Vagina (tissue), 2 donors: ENCODE results near the gene MAEL. TPM values are rescaled to one million over a fixed set of nuclear protein-coding genes. Genes with fewer than 3 reads are reported as not detected.
A peak's percentile ranks its signal among the peaks of the same experiment; 100 is the strongest.

Experiments used
- DNase-seq, 2 donors: peaks; one replicate each; pipeline ENCODE4 v3.0.0-alpha.2; 2017; ENCODE audit errors: extremely low spot score in 2 of 2
- H3K27ac ChIP-seq: fragments of 200-600 bp; sonication (generic); one replicate; pipeline ENCODE4 v1.5.1; 2019
- H3K27me3 ChIP-seq: fragments of 200-600 bp; sonication (generic); one replicate; pipeline ENCODE4 v1.5.1; 2019
- H3K36me3 ChIP-seq, 2 donors: fragments of 200-600 bp; sonication (generic); one replicate each; pipeline ENCODE4 v1.5.1; 2017 to 2019
- H3K4me1 ChIP-seq: fragments of 200-600 bp; sonication (generic); one replicate; pipeline ENCODE4 v1.5.1; 2019
- H3K4me3 ChIP-seq, 2 donors: fragments of 200-600 bp; sonication (generic); 1 replicate in 1 of 2; 2 replicates in 1 of 2; pipeline ENCODE4 v1.5.1; 2016 to 2019
- H3K9me3 ChIP-seq: fragments of 200-600 bp; sonication (generic); one replicate; pipeline ENCODE4 v1.5.1; 2019
- POLR2A ChIP-seq, 2 donors: fragments of 450-650 bp; IDR thresholded peaks; one replicate each; pipeline ENCODE4 v1.6.1; 2017; ENCODE audit warnings: antibody characterized with exemption in 2 of 2, mild to moderate bottlenecking in 2 of 2, moderate library complexity in 2 of 2
- POLR2AphosphoS5 ChIP-seq, 2 donors: sonication (generic); formaldehyde crosslinking; IDR thresholded peaks; one replicate each; pipeline ENCODE4 v1.9.0; 2017; ENCODE audit warnings: antibody characterized with exemption in 2 of 2, mild to moderate bottlenecking in 2 of 2, low read depth in 1 of 2; ENCODE audit not compliant: insufficient read depth in 1 of 2
- intact Hi-C: fragments of 100-400 bp; cut with DNase I; formaldehyde crosslinking; loops from one replicate; pipeline ENCODE4 v1.15.1; 2023
- total RNA-seq: library from RNA; depleted of rRNA; stranded (reverse); fragments of >200 nt; gene quantifications from one replicate; pipeline ENCODE4 v1.2.3, GENCODE V29; 2016
- TF ChIP-seq, protein P1 (sequence below), 3 experiments: fragments of 450-650 bp in 2 of 3; fragments of 200-600 bp in 1 of 3; sonication (generic) in 1 of 3; IDR thresholded peaks; one replicate each; pipeline ENCODE4 v1.5.1; 2017 to 2019; ENCODE audit warnings: antibody characterized with exemption in 3 of 3, mild to moderate bottlenecking in 2 of 3, moderate library complexity in 2 of 3

MAEL gene
- not detected for total RNA-seq

DNA sequence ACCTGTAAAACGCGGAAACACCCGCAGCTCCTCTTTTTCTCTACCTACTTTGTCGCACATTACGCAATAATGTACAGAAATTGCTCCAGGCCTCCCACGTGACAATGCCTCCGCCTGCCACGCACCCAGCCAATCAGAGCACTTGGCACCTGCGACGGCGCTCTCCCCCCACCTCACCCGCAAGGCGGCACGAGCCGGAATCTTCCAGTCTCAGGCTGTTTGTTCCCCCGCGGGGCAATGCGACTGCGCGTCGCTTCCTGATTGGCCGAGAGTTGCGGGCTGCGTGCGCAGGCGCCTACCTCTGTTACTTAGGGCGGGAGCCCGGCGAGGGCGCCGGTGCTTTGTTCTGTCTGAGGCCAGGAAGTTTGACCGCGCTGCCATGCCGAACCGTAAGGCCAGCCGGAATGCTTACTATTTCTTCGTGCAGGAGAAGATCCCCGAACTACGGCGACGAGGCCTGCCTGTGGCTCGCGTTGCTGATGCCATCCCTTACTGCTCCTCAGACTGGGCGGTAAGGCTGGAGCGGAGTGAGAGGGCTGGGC lies at the start of gene MAEL:
TSS of gene MAEL (plus strand) at position 307 of the 542 bp plus-strand sequence. CDS start at position 380, 73 bp downstream.
- Histone ChIP-seq H3K27ac (no peak within 1 kb of the TSS), H3K36me3 (no peaks in the 10 kb centered on the region), H3K4me3 (no peak within 1 kb of the TSS), H3K27me3 (no peaks in the 10 kb centered on the region), H3K9me3 (no peaks in the 10 kb centered on the region), H3K4me1 (no peaks in the 10 kb centered on the region)
- TF ChIP-seq POLR2AphosphoS5 (IDR thresholded peaks at IDR 0.05; ENCODE audit: insufficient read depth in 1 of 2, low read depth in 1 of 2) (no peak), POLR2A (IDR thresholded peaks at IDR 0.05) (no peak)
- TF ChIP-seq, protein P1, sequence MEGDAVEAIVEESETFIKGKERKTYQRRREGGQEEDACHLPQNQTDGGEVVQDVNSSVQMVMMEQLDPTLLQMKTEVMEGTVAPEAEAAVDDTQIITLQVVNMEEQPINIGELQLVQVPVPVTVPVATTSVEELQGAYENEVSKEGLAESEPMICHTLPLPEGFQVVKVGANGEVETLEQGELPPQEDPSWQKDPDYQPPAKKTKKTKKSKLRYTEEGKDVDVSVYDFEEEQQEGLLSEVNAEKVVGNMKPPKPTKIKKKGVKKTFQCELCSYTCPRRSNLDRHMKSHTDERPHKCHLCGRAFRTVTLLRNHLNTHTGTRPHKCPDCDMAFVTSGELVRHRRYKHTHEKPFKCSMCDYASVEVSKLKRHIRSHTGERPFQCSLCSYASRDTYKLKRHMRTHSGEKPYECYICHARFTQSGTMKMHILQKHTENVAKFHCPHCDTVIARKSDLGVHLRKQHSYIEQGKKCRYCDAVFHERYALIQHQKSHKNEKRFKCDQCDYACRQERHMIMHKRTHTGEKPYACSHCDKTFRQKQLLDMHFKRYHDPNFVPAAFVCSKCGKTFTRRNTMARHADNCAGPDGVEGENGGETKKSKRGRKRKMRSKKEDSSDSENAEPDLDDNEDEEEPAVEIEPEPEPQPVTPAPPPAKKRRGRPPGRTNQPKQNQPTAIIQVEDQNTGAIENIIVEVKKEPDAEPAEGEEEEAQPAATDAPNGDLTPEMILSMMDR (IDR thresholded peaks at IDR 0.05) = no peak
- no peak for DNase-seq
- intact Hi-C loops = no loop called here

DNA sequence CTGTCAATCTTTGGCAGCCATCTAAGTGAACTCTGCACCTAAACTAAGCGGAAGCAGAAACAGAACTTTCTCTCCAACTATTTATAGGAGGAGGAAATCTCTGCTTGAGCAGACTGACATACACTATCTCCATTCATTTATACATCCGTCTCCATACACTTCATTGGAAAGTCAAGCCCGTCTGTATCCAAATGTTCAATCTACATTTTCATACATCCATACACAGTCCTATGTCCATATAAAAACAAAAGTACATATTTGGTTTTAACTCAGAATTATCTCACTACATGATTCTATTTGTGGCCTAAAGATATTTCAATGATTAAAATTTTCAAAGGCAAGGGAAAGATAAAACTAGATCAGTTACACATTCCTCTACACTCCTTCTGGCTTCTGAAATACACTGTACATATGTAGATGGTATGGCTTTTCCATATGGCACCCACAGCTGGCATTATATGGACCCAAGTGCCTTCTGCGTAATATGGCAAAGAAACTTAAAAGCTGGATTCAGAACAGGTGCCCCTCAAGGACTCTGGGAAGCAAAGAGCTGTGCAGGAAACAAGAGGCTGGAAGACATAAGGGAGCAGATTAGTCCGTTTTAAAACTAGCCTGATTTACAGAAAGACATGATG lies 49.2 kb upstream of the MAEL start:
- intact Hi-C loops = no loop called here
- Histone ChIP-seq H3K4me1 (no peaks in the 10 kb centered on the region), H3K36me3 (no peaks in the 10 kb centered on the region), H3K9me3 (no peaks in the 10 kb centered on the region), H3K27ac (no peak overlapping the region), H3K4me3 (no peak overlapping the region), H3K27me3 (no peaks in the 10 kb centered on the region)
- TF ChIP-seq POLR2AphosphoS5 (IDR thresholded peaks at IDR 0.05; ENCODE audit: insufficient read depth in 1 of 2, low read depth in 1 of 2) (no peak), POLR2A (IDR thresholded peaks at IDR 0.05) (no peak)
- TF ChIP-seq, protein P1 (IDR thresholded peaks at IDR 0.05) = no peak
- no peak for DNase-seq

DNA sequence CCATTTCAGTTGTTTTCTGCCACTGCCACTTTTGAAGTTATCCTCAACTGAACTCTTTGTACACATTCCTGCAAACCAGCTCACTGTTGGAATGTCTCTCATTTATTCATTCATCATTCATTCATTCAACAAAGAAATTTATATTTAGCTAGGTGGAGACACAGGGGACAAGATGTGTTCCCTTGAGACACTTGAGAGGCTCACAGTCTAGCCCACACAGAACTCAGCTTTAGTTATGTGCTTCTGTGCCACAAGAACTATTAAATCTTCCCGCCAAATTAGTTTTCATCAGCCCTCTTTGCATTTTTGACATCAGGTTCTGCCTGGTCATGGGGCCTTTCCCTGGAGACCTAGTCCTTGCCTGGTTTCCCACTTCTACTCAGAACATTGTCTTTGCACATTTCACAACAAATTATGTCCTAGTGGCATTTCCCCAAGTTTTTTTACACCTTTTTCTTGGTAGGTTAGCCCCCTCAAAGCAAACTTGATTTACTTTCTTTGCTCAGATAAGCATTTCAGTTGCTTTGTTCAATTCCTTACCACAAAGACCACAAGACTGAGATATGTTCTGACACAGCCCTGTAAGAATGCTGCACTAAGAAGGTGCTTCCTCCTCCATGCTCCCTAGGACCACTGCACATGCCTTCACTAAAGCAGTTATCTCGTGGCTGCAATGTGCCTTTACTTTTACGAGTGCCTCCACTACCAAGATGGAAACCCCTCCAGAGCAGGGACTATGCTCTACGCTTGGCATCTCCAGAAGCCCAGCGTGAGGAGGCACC lies 44.7 kb upstream of the MAEL start:
- H3K36me3 ChIP-seq = no peaks in the 10 kb centered on the region
- H3K4me3 ChIP-seq = no peak overlapping the region
- no peaks in the 10 kb centered on the region for H3K27me3 ChIP-seq
- H3K4me1 ChIP-seq = peaks cover 10% of the 10 kb centered on the region
- DNase-seq = no peak
- no peak overlapping the region for H3K27ac ChIP-seq
- TF ChIP-seq POLR2A (IDR thresholded peaks at IDR 0.05) (no peak), POLR2AphosphoS5 (IDR thresholded peaks at IDR 0.05; ENCODE audit: insufficient read depth in 1 of 2, low read depth in 1 of 2) (no peak)
- TF ChIP-seq, protein P1 (IDR thresholded peaks at IDR 0.05) = no peak
- no peaks in the 10 kb centered on the region for H3K9me3 ChIP-seq
- intact Hi-C loops = no loop called here

DNA sequence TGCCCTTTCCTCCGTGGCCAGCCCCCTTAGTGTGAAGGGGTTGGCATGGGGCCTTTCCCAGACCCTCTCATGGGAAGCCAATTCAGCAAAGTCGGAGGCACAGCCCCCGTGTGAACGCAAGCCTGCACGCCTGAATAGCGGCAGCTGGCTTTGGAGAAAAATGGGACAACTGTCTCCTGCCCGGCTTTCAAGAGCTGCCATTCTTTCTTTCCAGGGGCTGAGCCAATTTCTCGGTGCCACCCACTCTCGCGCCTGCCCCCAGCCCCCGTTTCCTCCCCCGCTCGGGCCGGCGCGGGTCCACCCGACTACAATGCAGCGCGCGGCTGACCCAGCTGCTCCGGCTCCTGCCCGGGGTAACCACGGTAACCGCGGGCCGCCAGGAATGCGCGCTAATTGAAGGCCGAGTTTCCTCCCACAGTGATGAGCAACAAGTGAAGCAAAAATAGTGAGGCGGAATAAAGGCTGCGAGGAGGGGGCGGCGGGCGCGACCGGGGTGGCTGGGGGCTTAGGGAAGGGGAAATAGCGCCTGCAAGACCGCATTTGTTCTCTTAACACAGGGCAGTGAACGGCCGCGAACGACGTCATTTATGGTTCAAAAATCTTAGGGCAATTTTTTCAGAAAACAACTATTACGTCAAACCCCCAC lies 41.6 kb upstream of the MAEL start:
- DNase-seq = no peak
- peak overlapping the region; percentile 11 to 41 for H3K4me3 ChIP-seq
- H3K27me3 ChIP-seq = no peaks in the 10 kb centered on the region
- no peaks in the 10 kb centered on the region for H3K36me3 ChIP-seq
- H3K27ac ChIP-seq = no peak overlapping the region
- TF ChIP-seq POLR2AphosphoS5 (IDR thresholded peaks at IDR 0.05; ENCODE audit: insufficient read depth in 1 of 2, low read depth in 1 of 2) (no peak), POLR2A (IDR thresholded peaks at IDR 0.05) (no peak)
- TF ChIP-seq, protein P1 (IDR thresholded peaks at IDR 0.05) = no peak
- intact Hi-C loops = no loop called here
- H3K4me1 ChIP-seq = peaks cover 10% of the 10 kb centered on the region
- H3K9me3 ChIP-seq = no peaks in the 10 kb centered on the region
